DMS 273 (cell line): ENCODE results near the gene GLIS1.
A peak's percentile ranks its signal among the peaks of the same experiment; 100 is the strongest.

ENCODE experiments used
- DNase-seq: peaks from one replicate; lab custom pipeline; 2025; ENCODE audit not compliant: unreplicated experiment; lab: John Stamatoyannopoulos, UW

Gene GLIS1

GRCh38 chr1:53473463-53473862 is 265.5 kb downstream of the GLIS1 start:
- DNase-seq, result peak; percentile 27

GRCh38 chr1:53471000-53471399 is 268.0 kb downstream of the GLIS1 start:
- DNase-seq, result no peak

GRCh38 chr1:53470584-53470983 is 268.4 kb downstream of the GLIS1 start:
- DNase-seq, result no peak

- peak; percentile 91 for DNase-seq
Measured at GRCh38 chr1:53470155-53470554, 268.8 kb downstream of the GLIS1 start.

- no peak for DNase-seq
Measured at GRCh38 chr1:53469373-53469772, 269.6 kb downstream of the GLIS1 start.

GRCh38 chr1:53468374-53468773 is 270.6 kb downstream of the GLIS1 start:
- DNase-seq, result no peak

GRCh38 chr1:53467391-53467790 is 271.6 kb downstream of the GLIS1 start:
- no peak for DNase-seq

GRCh38 chr1:53465023-53465957 is 273.7 kb downstream of the GLIS1 start:
- DNase-seq, result peak; percentile 95

GRCh38 chr1:53463961-53464899 is 274.7 kb downstream of the GLIS1 start:
- no peak for DNase-seq

GRCh38 chr1:53462769-53463501 is 276.0 kb downstream of the GLIS1 start:
- DNase-seq, result peak; percentile 66

GRCh38 chr1:53462193-53462592 is 276.8 kb downstream of the GLIS1 start:
- no peak for DNase-seq

GRCh38 chr1:53461323-53462044 is 277.5 kb downstream of the GLIS1 start:
- no peak for DNase-seq

GRCh38 chr1:53460666-53461322 is 278.2 kb downstream of the GLIS1 start:
- DNase-seq, result no peak

- DNase-seq, result no peak
Measured at GRCh38 chr1:53460211-53460634, 278.7 kb downstream of the GLIS1 start.

GRCh38 chr1:53459321-53460175 is 279.4 kb downstream of the GLIS1 start, which contains the start of gene DMRTB1:
TSS of gene DMRTB1 (plus strand) at chr1:53459399. CDS start at chr1:53459454, 55 bp downstream.
- no peak for DNase-seq

GRCh38 chr1:53458634-53459033 is 280.3 kb downstream of the GLIS1 start:
- DNase-seq, result no peak
